ENCODE data around the gene KRTAP26-1.

- no peak for TF ChIP-seq CTCF (optimal IDR thresholded peaks at IDR 0.05 in 1 of 3, IDR thresholded peaks at IDR 0.05 in 1 of 3, conservative IDR thresholded peaks at IDR 0.05 in 1 of 3; ENCODE audit: extremely low read depth in 1 of 3, insufficient read depth in 2 of 3, low read length in 3 of 3)
- no peak for TF ChIP-seq EZH2 (IDR thresholded peaks at IDR 0.05; ENCODE audit: low read length)
These were observed 50.1 kb downstream of the KRTAP26-1 start for GRCh38 chr21:30269803-30270530.

Data from keratinocyte (primary cell).